K562 (cell line): Measurements from ENCODE around the gene SAMD15. TPM values are rescaled to one million over a fixed set of nuclear protein-coding genes. Genes with fewer than 3 reads are reported as not detected.

ENCODE experiments used
- CTBP1 ChIP-seq: fragments of 450-650 bp; IDR thresholded peaks from 2 replicates; pipeline ENCODE4 v1.6.1; 2016; ENCODE audit warnings: borderline replicate concordance
- ELF2 ChIP-seq: fragments of 250-450 bp; sonication (Bioruptor Pico); IDR thresholded peaks from 2 replicates; pipeline ENCODE4 v1.5.0; 2021; ENCODE audit warnings: mild to moderate bottlenecking
- EP400 ChIP-seq: fragments of 450-650 bp; IDR thresholded peaks from 2 replicates; pipeline ENCODE4 v1.6.1; 2017; ENCODE audit warnings: antibody characterized with exemption, mild to moderate bottlenecking, moderate library complexity
- FOXA3 ChIP-seq, 2 experiments: fragments of 450-650 bp in 1 of 2; sonication (generic) in 1 of 2; formaldehyde crosslinking; IDR thresholded peaks in 1 of 2; conservative IDR thresholded peaks in 1 of 2; 2 replicates each; pipeline versions ENCODE4 v1.4.0 to v1.8.0; 2020 to 2022; ENCODE audit warnings: mild to moderate bottlenecking in 2 of 2, missing genetic modification reagents in 1 of 2
- GATA2 ChIP-seq: sonication (generic); formaldehyde crosslinking; IDR thresholded peaks from 2 replicates; pipeline ENCODE4 v1.4.0; 2020; ENCODE audit warnings: mild to moderate bottlenecking, missing genetic modification reagents
- HMG20A ChIP-seq: fragments of 450-650 bp; formaldehyde crosslinking; conservative IDR thresholded peaks from 2 replicates; pipeline ENCODE4 v1.4.0; 2020; ENCODE audit warnings: mild to moderate bottlenecking, mixed read lengths
- PTTG1 ChIP-seq: fragments of 450-650 bp; IDR thresholded peaks from 2 replicates; pipeline ENCODE4 v1.6.1; 2016; ENCODE audit warnings: low read depth, mild to moderate bottlenecking, missing genetic modification characterization, missing compliant biosample characterization
- SREBF1 ChIP-seq: fragments of 150-350 bp; IDR thresholded peaks from 2 replicates; pipeline ENCODE4 v1.6.1; 2014; ENCODE audit warnings: antibody characterized with exemption, low read depth, low read length, borderline replicate concordance
- ZNF584 ChIP-seq: fragments of 200-800 bp; sonication (Bioruptor generic); IDR thresholded peaks from 2 replicates; pipeline ENCODE4 v1.6.1; 2016; ENCODE audit warnings: low read depth, mild to moderate bottlenecking, missing genetic modification characterization, missing compliant biosample characterization
- ZNF75A ChIP-seq: fragments of 450-650 bp; formaldehyde crosslinking; IDR thresholded peaks from 2 replicates; pipeline ENCODE4 v1.4.0; 2020; ENCODE audit warnings: mild to moderate bottlenecking
- ZZZ3 ChIP-seq: fragments of 450-650 bp; IDR thresholded peaks from 2 replicates; pipeline ENCODE4 v1.6.1; 2016; ENCODE audit warnings: antibody characterized with exemption, mild to moderate bottlenecking, moderate library complexity
- polyA plus RNA-seq, 8 experiments: library from polyadenylated mRNA; depleted of rRNA in 4 of 8; stranded (reverse) in 5 of 8; unstranded in 3 of 8; fragments of >200 nt; fragmentation: Nextera tagmentation in 2 of 8; fragmentation: Illumina TruSeq in 1 of 8; extraction: Ambion mirVana in 2 of 8; extraction: Trizol in 1 of 8; gene quantifications; 2 replicates each; pipeline versions ENCODE4 v1.2.1 to v1.2.3, GENCODE V29; 2011 to 2014; ENCODE audit warnings: inconsistent platforms in 1 of 8, missing spikeins in 1 of 8
- total RNA-seq, 7 experiments: library from RNA; depleted of rRNA in 6 of 7; stranded (reverse); fragments of >200 nt in 6 of 7; fragmentation: Illumina TruSeq in 2 of 7; extraction: Trizol in 2 of 7; gene quantifications; 2 replicates each; pipeline versions ENCODE4 v1.2.1 to v1.2.3, GENCODE V29; 2011 to 2021; ENCODE audit warnings: low replicate concordance in 1 of 7
- TF ChIP-seq, protein P1 (sequence below): sonication (generic); formaldehyde crosslinking; IDR thresholded peaks from 2 replicates; pipeline ENCODE4 v1.4.0; 2020; ENCODE audit warnings: mild to moderate bottlenecking, missing genetic modification reagents
- TF ChIP-seq, protein P2 (sequence below): IDR thresholded peaks from 2 replicates; pipeline ENCODE4 v1.6.1; 2012; ENCODE audit warnings: low read depth, low read length, improper control_type of control experiment, borderline replicate concordance
- TF ChIP-seq, protein P3 (sequence below): fragments of 450-650 bp; IDR thresholded peaks from 2 replicates; pipeline ENCODE4 v1.6.1; 2016; ENCODE audit warnings: mild to moderate bottlenecking, moderate library complexity

SAMD15 gene
- total and polyA plus RNA-seq, 9 of the 15 experiments (the other 6 are each of a cell fraction or from before 2014, with no cell fraction given) = 0.18 to 0.54 (median 0.25) TPM

DNA sequence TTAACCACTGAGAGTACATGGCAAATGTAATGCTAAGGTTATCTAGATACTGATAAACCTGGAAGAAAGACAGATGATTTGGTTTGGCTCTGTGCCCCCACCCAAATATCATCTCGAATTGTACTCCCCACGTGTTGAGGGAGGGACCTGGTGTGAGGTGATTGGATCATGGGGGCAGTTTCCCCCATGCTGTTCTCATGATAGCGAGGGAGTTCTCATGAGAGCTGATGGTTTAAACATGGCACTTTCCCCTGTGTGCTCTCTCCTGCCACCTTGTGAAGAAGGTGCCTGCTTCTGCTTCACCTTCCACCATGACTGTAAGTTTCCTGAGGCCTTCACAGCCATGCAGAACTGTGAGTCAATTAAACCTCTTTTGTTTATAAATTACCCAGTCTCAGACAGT, 32.0 kb downstream of the SAMD15 start (continued):
- TF ChIP-seq, protein P1, sequence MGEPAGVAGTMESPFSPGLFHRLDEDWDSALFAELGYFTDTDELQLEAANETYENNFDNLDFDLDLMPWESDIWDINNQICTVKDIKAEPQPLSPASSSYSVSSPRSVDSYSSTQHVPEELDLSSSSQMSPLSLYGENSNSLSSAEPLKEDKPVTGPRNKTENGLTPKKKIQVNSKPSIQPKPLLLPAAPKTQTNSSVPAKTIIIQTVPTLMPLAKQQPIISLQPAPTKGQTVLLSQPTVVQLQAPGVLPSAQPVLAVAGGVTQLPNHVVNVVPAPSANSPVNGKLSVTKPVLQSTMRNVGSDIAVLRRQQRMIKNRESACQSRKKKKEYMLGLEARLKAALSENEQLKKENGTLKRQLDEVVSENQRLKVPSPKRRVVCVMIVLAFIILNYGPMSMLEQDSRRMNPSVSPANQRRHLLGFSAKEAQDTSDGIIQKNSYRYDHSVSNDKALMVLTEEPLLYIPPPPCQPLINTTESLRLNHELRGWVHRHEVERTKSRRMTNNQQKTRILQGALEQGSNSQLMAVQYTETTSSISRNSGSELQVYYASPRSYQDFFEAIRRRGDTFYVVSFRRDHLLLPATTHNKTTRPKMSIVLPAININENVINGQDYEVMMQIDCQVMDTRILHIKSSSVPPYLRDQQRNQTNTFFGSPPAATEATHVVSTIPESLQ = no peak
- TF ChIP-seq ZNF584 (CRISPR knock-in tag) = no peak
- no peak for TF ChIP-seq ZNF75A
- no peak for TF ChIP-seq ELF2 (CRISPR knock-in tag)
- 0 out of 2 replicates have a peak, but pooled peaks have one; percentile 20 for TF ChIP-seq EP400
- TF ChIP-seq, protein P2, sequence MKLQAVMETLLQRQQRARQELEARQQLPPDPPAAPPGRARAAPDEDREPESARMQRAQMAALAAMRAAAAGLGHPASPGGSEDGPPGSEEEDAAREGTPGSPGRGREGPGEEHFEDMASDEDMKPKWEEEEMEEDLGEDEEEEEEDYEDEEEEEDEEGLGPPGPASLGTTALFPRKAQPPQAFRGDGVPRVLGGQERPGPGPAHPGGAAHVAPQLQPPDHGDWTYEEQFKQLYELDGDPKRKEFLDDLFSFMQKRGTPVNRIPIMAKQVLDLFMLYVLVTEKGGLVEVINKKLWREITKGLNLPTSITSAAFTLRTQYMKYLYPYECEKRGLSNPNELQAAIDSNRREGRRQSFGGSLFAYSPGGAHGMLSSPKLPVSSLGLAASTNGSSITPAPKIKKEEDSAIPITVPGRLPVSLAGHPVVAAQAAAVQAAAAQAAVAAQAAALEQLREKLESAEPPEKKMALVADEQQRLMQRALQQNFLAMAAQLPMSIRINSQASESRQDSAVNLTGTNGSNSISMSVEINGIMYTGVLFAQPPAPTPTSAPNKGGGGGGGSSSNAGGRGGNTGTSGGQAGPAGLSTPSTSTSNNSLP = no peak
- no peak for TF ChIP-seq FOXA3 (CRISPR knock-in tag; conservative IDR thresholded peaks at IDR 0.05 in 1 of 2, IDR thresholded peaks at IDR 0.05 in 1 of 2)
- TF ChIP-seq CTBP1 = no peak; the same call in 1 of the 2 replicates
- TF ChIP-seq, protein P3, sequence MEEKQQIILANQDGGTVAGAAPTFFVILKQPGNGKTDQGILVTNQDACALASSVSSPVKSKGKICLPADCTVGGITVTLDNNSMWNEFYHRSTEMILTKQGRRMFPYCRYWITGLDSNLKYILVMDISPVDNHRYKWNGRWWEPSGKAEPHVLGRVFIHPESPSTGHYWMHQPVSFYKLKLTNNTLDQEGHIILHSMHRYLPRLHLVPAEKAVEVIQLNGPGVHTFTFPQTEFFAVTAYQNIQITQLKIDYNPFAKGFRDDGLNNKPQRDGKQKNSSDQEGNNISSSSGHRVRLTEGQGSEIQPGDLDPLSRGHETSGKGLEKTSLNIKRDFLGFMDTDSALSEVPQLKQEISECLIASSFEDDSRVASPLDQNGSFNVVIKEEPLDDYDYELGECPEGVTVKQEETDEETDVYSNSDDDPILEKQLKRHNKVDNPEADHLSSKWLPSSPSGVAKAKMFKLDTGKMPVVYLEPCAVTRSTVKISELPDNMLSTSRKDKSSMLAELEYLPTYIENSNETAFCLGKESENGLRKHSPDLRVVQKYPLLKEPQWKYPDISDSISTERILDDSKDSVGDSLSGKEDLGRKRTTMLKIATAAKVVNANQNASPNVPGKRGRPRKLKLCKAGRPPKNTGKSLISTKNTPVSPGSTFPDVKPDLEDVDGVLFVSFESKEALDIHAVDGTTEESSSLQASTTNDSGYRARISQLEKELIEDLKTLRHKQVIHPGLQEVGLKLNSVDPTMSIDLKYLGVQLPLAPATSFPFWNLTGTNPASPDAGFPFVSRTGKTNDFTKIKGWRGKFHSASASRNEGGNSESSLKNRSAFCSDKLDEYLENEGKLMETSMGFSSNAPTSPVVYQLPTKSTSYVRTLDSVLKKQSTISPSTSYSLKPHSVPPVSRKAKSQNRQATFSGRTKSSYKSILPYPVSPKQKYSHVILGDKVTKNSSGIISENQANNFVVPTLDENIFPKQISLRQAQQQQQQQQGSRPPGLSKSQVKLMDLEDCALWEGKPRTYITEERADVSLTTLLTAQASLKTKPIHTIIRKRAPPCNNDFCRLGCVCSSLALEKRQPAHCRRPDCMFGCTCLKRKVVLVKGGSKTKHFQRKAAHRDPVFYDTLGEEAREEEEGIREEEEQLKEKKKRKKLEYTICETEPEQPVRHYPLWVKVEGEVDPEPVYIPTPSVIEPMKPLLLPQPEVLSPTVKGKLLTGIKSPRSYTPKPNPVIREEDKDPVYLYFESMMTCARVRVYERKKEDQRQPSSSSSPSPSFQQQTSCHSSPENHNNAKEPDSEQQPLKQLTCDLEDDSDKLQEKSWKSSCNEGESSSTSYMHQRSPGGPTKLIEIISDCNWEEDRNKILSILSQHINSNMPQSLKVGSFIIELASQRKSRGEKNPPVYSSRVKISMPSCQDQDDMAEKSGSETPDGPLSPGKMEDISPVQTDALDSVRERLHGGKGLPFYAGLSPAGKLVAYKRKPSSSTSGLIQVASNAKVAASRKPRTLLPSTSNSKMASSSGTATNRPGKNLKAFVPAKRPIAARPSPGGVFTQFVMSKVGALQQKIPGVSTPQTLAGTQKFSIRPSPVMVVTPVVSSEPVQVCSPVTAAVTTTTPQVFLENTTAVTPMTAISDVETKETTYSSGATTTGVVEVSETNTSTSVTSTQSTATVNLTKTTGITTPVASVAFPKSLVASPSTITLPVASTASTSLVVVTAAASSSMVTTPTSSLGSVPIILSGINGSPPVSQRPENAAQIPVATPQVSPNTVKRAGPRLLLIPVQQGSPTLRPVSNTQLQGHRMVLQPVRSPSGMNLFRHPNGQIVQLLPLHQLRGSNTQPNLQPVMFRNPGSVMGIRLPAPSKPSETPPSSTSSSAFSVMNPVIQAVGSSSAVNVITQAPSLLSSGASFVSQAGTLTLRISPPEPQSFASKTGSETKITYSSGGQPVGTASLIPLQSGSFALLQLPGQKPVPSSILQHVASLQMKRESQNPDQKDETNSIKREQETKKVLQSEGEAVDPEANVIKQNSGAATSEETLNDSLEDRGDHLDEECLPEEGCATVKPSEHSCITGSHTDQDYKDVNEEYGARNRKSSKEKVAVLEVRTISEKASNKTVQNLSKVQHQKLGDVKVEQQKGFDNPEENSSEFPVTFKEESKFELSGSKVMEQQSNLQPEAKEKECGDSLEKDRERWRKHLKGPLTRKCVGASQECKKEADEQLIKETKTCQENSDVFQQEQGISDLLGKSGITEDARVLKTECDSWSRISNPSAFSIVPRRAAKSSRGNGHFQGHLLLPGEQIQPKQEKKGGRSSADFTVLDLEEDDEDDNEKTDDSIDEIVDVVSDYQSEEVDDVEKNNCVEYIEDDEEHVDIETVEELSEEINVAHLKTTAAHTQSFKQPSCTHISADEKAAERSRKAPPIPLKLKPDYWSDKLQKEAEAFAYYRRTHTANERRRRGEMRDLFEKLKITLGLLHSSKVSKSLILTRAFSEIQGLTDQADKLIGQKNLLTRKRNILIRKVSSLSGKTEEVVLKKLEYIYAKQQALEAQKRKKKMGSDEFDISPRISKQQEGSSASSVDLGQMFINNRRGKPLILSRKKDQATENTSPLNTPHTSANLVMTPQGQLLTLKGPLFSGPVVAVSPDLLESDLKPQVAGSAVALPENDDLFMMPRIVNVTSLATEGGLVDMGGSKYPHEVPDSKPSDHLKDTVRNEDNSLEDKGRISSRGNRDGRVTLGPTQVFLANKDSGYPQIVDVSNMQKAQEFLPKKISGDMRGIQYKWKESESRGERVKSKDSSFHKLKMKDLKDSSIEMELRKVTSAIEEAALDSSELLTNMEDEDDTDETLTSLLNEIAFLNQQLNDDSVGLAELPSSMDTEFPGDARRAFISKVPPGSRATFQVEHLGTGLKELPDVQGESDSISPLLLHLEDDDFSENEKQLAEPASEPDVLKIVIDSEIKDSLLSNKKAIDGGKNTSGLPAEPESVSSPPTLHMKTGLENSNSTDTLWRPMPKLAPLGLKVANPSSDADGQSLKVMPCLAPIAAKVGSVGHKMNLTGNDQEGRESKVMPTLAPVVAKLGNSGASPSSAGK = peak; percentile 47; the same call in 1 of the 2 replicates
- no peak for TF ChIP-seq SREBF1
- no peak for TF ChIP-seq PTTG1
- no peak for TF ChIP-seq GATA2 (CRISPR knock-in tag)
- TF ChIP-seq ZZZ3 = no peak
- no peak for TF ChIP-seq HMG20A (CRISPR knock-in tag)
